Testis (tissue), 3 donors: ENCODE results near the gene HLCS. TPM values are rescaled to one million over a fixed set of nuclear protein-coding genes. Genes with fewer than 3 reads are reported as not detected.

Experiments used
- DNase-seq: peaks from one replicate; pipeline ENCODE4 v3.0.0-alpha.2; 2019
- H3K27ac ChIP-seq, 2 donors: fragments of 200-600 bp; sonication (generic); one replicate each; pipeline ENCODE4 v1.5.1; 2019
- H3K27me3 ChIP-seq: fragments of 200-600 bp; sonication (generic); one replicate; pipeline ENCODE4 v1.5.1; 2019
- H3K36me3 ChIP-seq: fragments of 200-600 bp; sonication (generic); one replicate; pipeline ENCODE4 v1.5.1; 2017; ENCODE audit warnings: low read depth; ENCODE audit errors: missing control alignments
- H3K4me1 ChIP-seq: fragments of 200-600 bp; sonication (generic); one replicate; pipeline ENCODE4 v1.5.1; 2019
- H3K4me3 ChIP-seq, 2 donors: fragments of 200-600 bp; sonication (generic); one replicate each; pipeline ENCODE4 v1.5.1; 2017 to 2019
- H3K9me3 ChIP-seq: fragments of 200-600 bp; sonication (generic); one replicate; pipeline ENCODE4 v1.5.1; 2017
- CTCF ChIP-seq, 3 experiments: fragments of 450-650 bp in 2 of 3; fragments of 200-600 bp in 1 of 3; sonication (generic) in 1 of 3; IDR thresholded peaks; one replicate each; pipeline ENCODE4 v1.5.1; 2016 to 2019; ENCODE audit warnings: antibody characterized with exemption in 3 of 3, mild to moderate bottlenecking in 2 of 3, moderate library complexity in 1 of 3
- POLR2A ChIP-seq: fragments of 450-650 bp; IDR thresholded peaks from one replicate; pipeline ENCODE4 v1.6.1; 2017; ENCODE audit warnings: antibody characterized with exemption, mild to moderate bottlenecking, moderate library complexity
- WGBS, 2 donors: methylation state at CpG; one replicate each; pipeline ENCODE4 v1.1.5; 2018; 5-methylcytosine and 5-hydroxymethylcytosine counted together
- intact Hi-C: fragments of 100-400 bp; cut with DNase I; formaldehyde crosslinking; loops from one replicate; pipeline ENCODE4 v1.15.1; 2023; ENCODE audit warnings: low total_unique reads
- polyA plus RNA-seq: library from polyadenylated mRNA; stranded (reverse); fragments of 350-450 nt; fragmentation: Illumina TruSeq; extraction: RNeasy Lipid Tissue Mini Kit (QIAGEN cat#74804); gene quantifications from one replicate; pipeline ENCODE4 v1.2.3, GENCODE V29; 2014; ENCODE audit warnings: low read depth, low replicate concordance; ENCODE audit not compliant: insufficient read depth
- total RNA-seq, 2 donors: library from RNA; depleted of rRNA; stranded (reverse); fragments of >200 nt; gene quantifications; one replicate each; pipeline ENCODE4 v1.2.3, GENCODE V29; 2016

The HLCS gene
- total and polyA plus RNA-seq, 3 donors from 2014 or later: 19.5 to 38.1 (median 30.1) TPM

GRCh38 chr21:36887963-36888362 lies 78.5 kb downstream of the HLCS start:
- no peaks in the 10 kb centered on the region for H3K4me1 ChIP-seq
- no peaks in the 10 kb centered on the region for H3K36me3 ChIP-seq
- DNase-seq: no peak
- intact Hi-C loops: no loop called here
- H3K9me3 ChIP-seq: no peaks in the 10 kb centered on the region
- 85% methylated on average over 5 of the region's 5 CpGs for WGBS, 2 donors
- H3K4me3 ChIP-seq: no peak overlapping the region
- H3K27ac ChIP-seq: no peak overlapping the region
- H3K27me3 ChIP-seq: no peaks in the 10 kb centered on the region
- TF ChIP-seq CTCF (IDR thresholded peaks at IDR 0.05) (no peak), POLR2A (no peak)

- Histone ChIP-seq H3K9me3 (no peaks in the 10 kb centered on the region), H3K36me3 (no peaks in the 10 kb centered on the region), H3K4me1 (no peaks in the 10 kb centered on the region), H3K4me3 (no peak overlapping the region), H3K27me3 (no peaks in the 10 kb centered on the region), H3K27ac (no peak overlapping the region)
- 92 to 95% methylated on average over 14 of the region's 14 CpGs for WGBS, 2 donors
- intact Hi-C loops: no loop called here
- DNase-seq: no peak
- TF ChIP-seq POLR2A: no peak
- TF ChIP-seq CTCF (IDR thresholded peaks at IDR 0.05): no peak
Measured at GRCh38 chr21:36883532-36884486, 82.7 kb downstream of the HLCS start.

GRCh38 chr21:36882776-36883175 lies 83.7 kb downstream of the HLCS start:
- Histone ChIP-seq H3K27me3 (no peaks in the 10 kb centered on the region), H3K4me1 (no peaks in the 10 kb centered on the region), H3K27ac (no peak overlapping the region), H3K4me3 (no peak overlapping the region), H3K36me3 (no peaks in the 10 kb centered on the region), H3K9me3 (no peaks in the 10 kb centered on the region)
- no peak for DNase-seq
- intact Hi-C loops: no loop called here
- WGBS, 2 donors: 92 to 97% methylated on average over 4 of the region's 4 CpGs
- no peak for TF ChIP-seq POLR2A
- TF ChIP-seq CTCF (IDR thresholded peaks at IDR 0.05): no peak

GRCh38 chr21:36881228-36881627 lies 85.2 kb downstream of the HLCS start:
- no peaks in the 10 kb centered on the region for H3K9me3 ChIP-seq
- no peaks in the 10 kb centered on the region for H3K4me1 ChIP-seq
- no peak overlapping the region for H3K4me3 ChIP-seq
- H3K27ac ChIP-seq: no peak overlapping the region
- no peaks in the 10 kb centered on the region for H3K27me3 ChIP-seq
- intact Hi-C loops: no loop called here
- TF ChIP-seq CTCF (IDR thresholded peaks at IDR 0.05): no peak
- TF ChIP-seq POLR2A: no peak
- H3K36me3 ChIP-seq: no peaks in the 10 kb centered on the region
- 97 to 98% methylated on average over 11 to 12 of the region's 12 CpGs for WGBS, 2 donors
- no peak for DNase-seq
